HFFc6 (cell line): ENCODE results near the gene COL28A1. TPM values are rescaled to one million over a fixed set of nuclear protein-coding genes. Genes with fewer than 3 reads are reported as not detected.

Experiments
- DNase-seq: peaks from one replicate; pipeline ENCODE4 v3.0.0-alpha.2; 2018
- H3K27ac Mint-ChIP-seq: 2 replicates; pipeline ENCODE4 v1.8.0; 2020; ENCODE audit warnings: mild to moderate bottlenecking, mixed read lengths
- H3K27me3 Mint-ChIP-seq: 2 replicates; pipeline ENCODE4 v1.8.0; 2021; ENCODE audit warnings: mild to moderate bottlenecking, moderate library complexity, mixed read lengths; ENCODE audit not compliant: insufficient read depth
- H3K36me3 Mint-ChIP-seq: 2 replicates; pipeline ENCODE4 v1.8.0; 2021; ENCODE audit warnings: low read depth, mixed read lengths
- H3K4me1 Mint-ChIP-seq: 2 replicates; pipeline ENCODE4 v1.8.0; 2020; ENCODE audit warnings: low read depth, mixed read lengths
- H3K4me3 Mint-ChIP-seq: 2 replicates; pipeline ENCODE4 v1.8.0; 2020; ENCODE audit warnings: mild to moderate bottlenecking, moderate library complexity, mixed read lengths
- H3K9me3 Mint-ChIP-seq: 2 replicates; pipeline ENCODE4 v1.8.0; 2020; ENCODE audit warnings: mild to moderate bottlenecking, mixed read lengths
- CTCF ChIP-seq: fragments of 200-600 bp; sonication (generic); IDR thresholded peaks from 2 replicates; pipeline ENCODE4 v1.5.0; 2021; ENCODE audit warnings: antibody characterized with exemption, mild to moderate bottlenecking
- total RNA-seq, 6 experiments: library from RNA; stranded (reverse); fragmentation: NEBNext Ultra II Directional; extraction: Animal tissue kit (Norgen Biotek cat#: 25700); gene quantifications; 2 replicates in 1 of 6; 3 replicates in 5 of 6; pipeline ENCODE4 v1.2.3, GENCODE V29; 2021

Gene COL28A1
- total RNA-seq, 6 experiments from 2014 or later, result 0.07 to 0.14 TPM; not detected in 4

- Mint-ChIP-seq H3K4me1 (peaks cover 69% of the 10 kb centered on the region), H3K9me3 (peaks cover 17% of the 10 kb centered on the region), H3K27me3 (no peaks in the 10 kb centered on the region), H3K4me3 (peak overlapping the region; percentile 56), H3K36me3 (peaks cover 17% of the 10 kb centered on the region), H3K27ac (peak overlapping the region; percentile 89)
- no peak for TF ChIP-seq CTCF
- DNase-seq, result peak; percentile 92
Observed at GRCh38 chr7:7554021-7554432, 18.4 kb upstream of the COL28A1 start.

GRCh38 chr7:7553386-7553785 is 17.7 kb upstream of the COL28A1 start:
- Mint-ChIP-seq H3K27me3 (no peaks in the 10 kb centered on the region), H3K9me3 (peaks cover 10% of the 10 kb centered on the region), H3K36me3 (peaks cover 11% of the 10 kb centered on the region), H3K4me1 (peaks cover 75% of the 10 kb centered on the region), H3K27ac (peak overlapping the region; percentile 89), H3K4me3 (peak overlapping the region; percentile 56)
- TF ChIP-seq CTCF, result no peak
- DNase-seq, result no peak

- Mint-ChIP-seq H3K27ac (no peak overlapping the region), H3K9me3 (no peaks in the 10 kb centered on the region), H3K27me3 (no peaks in the 10 kb centered on the region), H3K36me3 (no peaks in the 10 kb centered on the region), H3K4me1 (peaks cover 76% of the 10 kb centered on the region), H3K4me3 (no peak overlapping the region)
- TF ChIP-seq CTCF, result no peak
- no peak for DNase-seq
Observed at GRCh38 chr7:7552199-7552598, 16.5 kb upstream of the COL28A1 start.

- no peak overlapping the region for H3K27ac Mint-ChIP-seq
- H3K9me3 Mint-ChIP-seq, result no peaks in the 10 kb centered on the region
- no peaks in the 10 kb centered on the region for H3K27me3 Mint-ChIP-seq
- no peak for TF ChIP-seq CTCF
- DNase-seq, result no peak
- no peak overlapping the region for H3K4me3 Mint-ChIP-seq
- H3K36me3 Mint-ChIP-seq, result no peaks in the 10 kb centered on the region
- peaks cover 71% of the 10 kb centered on the region for H3K4me1 Mint-ChIP-seq
Observed at GRCh38 chr7:7550663-7551062, 15.0 kb upstream of the COL28A1 start.

GRCh38 chr7:7548407-7548806 is 12.7 kb upstream of the COL28A1 start:
- no peak for TF ChIP-seq CTCF
- H3K27ac Mint-ChIP-seq, result no peak overlapping the region
- no peak overlapping the region for H3K4me3 Mint-ChIP-seq
- peaks cover 50% of the 10 kb centered on the region for H3K4me1 Mint-ChIP-seq
- H3K27me3 Mint-ChIP-seq, result no peaks in the 10 kb centered on the region
- H3K36me3 Mint-ChIP-seq, result no peaks in the 10 kb centered on the region
- no peaks in the 10 kb centered on the region for H3K9me3 Mint-ChIP-seq
- no peak for DNase-seq

GRCh38 chr7:7542251-7542835 is 6.7 kb upstream of the COL28A1 start:
- Mint-ChIP-seq H3K4me1 (peaks cover 26% of the 10 kb centered on the region), H3K27ac (no peak overlapping the region), H3K4me3 (no peak overlapping the region), H3K9me3 (no peaks in the 10 kb centered on the region), H3K27me3 (no peaks in the 10 kb centered on the region), H3K36me3 (no peaks in the 10 kb centered on the region)
- DNase-seq, result no peak
- no peak for TF ChIP-seq CTCF
